H9 (cell line): ENCODE measurements around the gene MPZ. TPM values are rescaled to one million over a fixed set of nuclear protein-coding genes. Genes with fewer than 3 reads are reported as not detected.

Experiments used
- DNase-seq: peaks from one replicate; pipeline ENCODE4 v3.0.0-alpha.2; 2017
- H2AFZ ChIP-seq: one replicate; pipeline ENCODE4 v1.6.1; 2013; ENCODE audit warnings: mild to moderate bottlenecking, low read length, control low read depth, moderate library complexity
- H2AK5ac ChIP-seq: 2 replicates; pipeline ENCODE4 v1.6.1; 2013; ENCODE audit warnings: low read length, control low read depth, mixed read lengths; ENCODE audit not compliant: insufficient read length
- H2BK120ac ChIP-seq: one replicate; pipeline ENCODE4 v1.6.1; 2013; ENCODE audit warnings: low read depth, mild to moderate bottlenecking, low read length, control low read depth, inconsistent platforms; ENCODE audit not compliant: poor library complexity, severe bottlenecking
- H2BK12ac ChIP-seq: 2 replicates; pipeline ENCODE4 v1.6.1; 2013; ENCODE audit warnings: low read length, control low read depth, mixed read lengths, low read depth; ENCODE audit not compliant: insufficient read length
- H2BK15ac ChIP-seq: 2 replicates; pipeline ENCODE4 v1.6.1; 2013; ENCODE audit warnings: low read depth, low read length, control low read depth
- H2BK20ac ChIP-seq: one replicate; pipeline ENCODE4 v1.6.1; 2013; ENCODE audit warnings: low read depth, mild to moderate bottlenecking, low read length, control low read depth, inconsistent platforms; ENCODE audit not compliant: poor library complexity, severe bottlenecking
- H2BK5ac ChIP-seq: 2 replicates; pipeline ENCODE4 v1.6.1; 2013; ENCODE audit warnings: low read length, control low read depth, mixed read lengths; ENCODE audit not compliant: insufficient read length
- H3K14ac ChIP-seq: 2 replicates; pipeline ENCODE4 v1.6.1; 2013; ENCODE audit warnings: low read length, control low read depth; ENCODE audit not compliant: insufficient read depth
- H3K18ac ChIP-seq: 2 replicates; pipeline ENCODE4 v1.6.1; 2013; ENCODE audit warnings: low read depth, mild to moderate bottlenecking, mixed read lengths, low read length, control low read depth; ENCODE audit not compliant: insufficient read length
- H3K23ac ChIP-seq: 2 replicates; pipeline ENCODE4 v1.6.1; 2013; ENCODE audit warnings: low read length, control low read depth, mixed read lengths, low read depth; ENCODE audit not compliant: insufficient read length
- H3K23me2 ChIP-seq: 2 replicates; pipeline ENCODE4 v1.6.1; 2013; ENCODE audit warnings: low read depth, mild to moderate bottlenecking, mixed read lengths, low read length, control low read depth; ENCODE audit not compliant: insufficient read length, poor library complexity, severe bottlenecking
- H3K27ac ChIP-seq: 2 replicates; pipeline ENCODE4 v1.5.1; 2013; ENCODE audit warnings: low read length, control low read depth, mixed read lengths, low read depth; ENCODE audit not compliant: insufficient read length
- H3K27me3 ChIP-seq: 2 replicates; pipeline ENCODE4 v1.6.1; 2013; ENCODE audit warnings: low read length, control low read depth, inconsistent platforms; ENCODE audit not compliant: insufficient read depth
- H3K4ac ChIP-seq: 2 replicates; pipeline ENCODE4 v1.6.1; 2013; ENCODE audit warnings: low read depth, mild to moderate bottlenecking, control low read depth, inconsistent platforms, low read length, moderate library complexity
- H3K4me1 ChIP-seq: 2 replicates; pipeline ENCODE4 v1.6.1; 2013; ENCODE audit warnings: low read length, control low read depth, inconsistent platforms; ENCODE audit not compliant: insufficient read depth
- H3K4me2 ChIP-seq: 2 replicates; pipeline ENCODE4 v1.6.1; 2013; ENCODE audit warnings: low read length, control low read depth, mixed read lengths; ENCODE audit not compliant: insufficient read length, insufficient read depth
- H3K56ac ChIP-seq: 2 replicates; pipeline ENCODE4 v1.6.1; 2013; ENCODE audit warnings: low read depth, mild to moderate bottlenecking, mixed read lengths, low read length, control low read depth; ENCODE audit not compliant: insufficient read length
- H3K79me1 ChIP-seq: 2 replicates; pipeline ENCODE4 v1.6.1; 2013; ENCODE audit warnings: low read depth, mild to moderate bottlenecking, moderate library complexity, low read length, control low read depth, inconsistent platforms; ENCODE audit not compliant: insufficient read depth, poor library complexity, severe bottlenecking
- H3K79me2 ChIP-seq: 2 replicates; pipeline ENCODE4 v1.6.1; 2013; ENCODE audit warnings: low read length, control low read depth, inconsistent platforms; ENCODE audit not compliant: insufficient read depth
- H3K9ac ChIP-seq: 2 replicates; pipeline ENCODE4 v1.6.1; 2013; ENCODE audit warnings: low read length, control low read depth, mixed read lengths; ENCODE audit not compliant: insufficient read length; ENCODE audit errors: extremely low read depth
- H3K9me3 ChIP-seq: one replicate; pipeline ENCODE4 v1.6.1; 2013; ENCODE audit warnings: low read depth, low read length, inconsistent platforms; ENCODE audit not compliant: control insufficient read depth
- H3T11ph ChIP-seq: one replicate; pipeline ENCODE4 v1.6.1; 2013; ENCODE audit warnings: mild to moderate bottlenecking, low read length, control low read depth, inconsistent platforms
- H4K20me1 ChIP-seq: one replicate; pipeline ENCODE4 v1.6.1; 2013; ENCODE audit not compliant: control insufficient read depth, insufficient read length, insufficient read depth
- H4K5ac ChIP-seq: 2 replicates; pipeline ENCODE4 v1.6.1; 2013; ENCODE audit warnings: low read depth, mild to moderate bottlenecking, mixed read lengths, low read length, control low read depth; ENCODE audit not compliant: insufficient read length
- H4K8ac ChIP-seq: replicated peaks from 2 replicates; pipeline ENCODE4 v1.6.1; 2013; ENCODE audit warnings: low read length, control low read depth, mixed read lengths, low read depth; ENCODE audit not compliant: insufficient read length
- H4K91ac ChIP-seq: 2 replicates; pipeline ENCODE4 v1.6.1; 2013; ENCODE audit warnings: low read depth, mild to moderate bottlenecking, moderate library complexity, mixed read lengths, low read length, control low read depth; ENCODE audit not compliant: insufficient read length
- H3K27ac Mint-ChIP-seq, 3 experiments: 2 replicates in 2 of 3; 3 replicates in 1 of 3; pipeline ENCODE4 v1.8.0; 2020 to 2021; ENCODE audit warnings: mixed read lengths in 3 of 3, mild to moderate bottlenecking in 1 of 3, moderate library complexity in 1 of 3
- H3K27me3 Mint-ChIP-seq: 2 replicates; pipeline ENCODE4 v1.8.0; 2021; ENCODE audit warnings: low read depth, mild to moderate bottlenecking, moderate library complexity, mixed read lengths
- H3K36me3 Mint-ChIP-seq, 3 experiments: 2 replicates in 2 of 3; 3 replicates in 1 of 3; pipeline ENCODE4 v1.8.0; 2020 to 2021; ENCODE audit warnings: low read depth in 3 of 3, mixed read lengths in 3 of 3; ENCODE audit not compliant: insufficient read depth in 1 of 3
- H3K4me1 Mint-ChIP-seq, 2 experiments: 2 replicates each; pipeline ENCODE4 v1.8.0; 2020; ENCODE audit warnings: mixed read lengths in 2 of 2
- H3K4me3 Mint-ChIP-seq, 2 experiments: 2 replicates in 1 of 2; 3 replicates in 1 of 2; pipeline ENCODE4 v1.8.0; 2020 to 2021; ENCODE audit warnings: mild to moderate bottlenecking in 2 of 2, mixed read lengths in 2 of 2, moderate library complexity in 1 of 2
- H3K9me3 Mint-ChIP-seq, 2 experiments: 2 replicates in 1 of 2; 3 replicates in 1 of 2; pipeline ENCODE4 v1.8.0; 2020; ENCODE audit warnings: mild to moderate bottlenecking in 2 of 2, mixed read lengths in 2 of 2, moderate library complexity in 1 of 2
- WGBS: extraction: QIAGEN DNeasy Blood & Tissue Kit; methylation state at CpG from one replicate; pipeline ENCODE4 v1.1.7; 2013; ENCODE audit warnings: missing lambda C conversion rate, low lambda C conversion rate, mixed read lengths; ENCODE audit not compliant: insufficient read length; ENCODE audit errors: extremely low coverage; 5-methylcytosine and 5-hydroxymethylcytosine counted together
- total RNA-seq: library from RNA; stranded (reverse); gene quantifications from 2 replicates; pipeline ENCODE4 v1.2.1, GENCODE V29; 2021
- TF ChIP-seq, protein P1 (sequence below): fragments of 200-600 bp; sonication (generic); conservative IDR thresholded peaks from 3 replicates; pipeline ENCODE4 v1.8.0; 2021; ENCODE audit warnings: antibody characterized with exemption, mild to moderate bottlenecking

MPZ gene
- total RNA-seq, 1 experiment from 2014 or later = 2.7 TPM

DNA sequence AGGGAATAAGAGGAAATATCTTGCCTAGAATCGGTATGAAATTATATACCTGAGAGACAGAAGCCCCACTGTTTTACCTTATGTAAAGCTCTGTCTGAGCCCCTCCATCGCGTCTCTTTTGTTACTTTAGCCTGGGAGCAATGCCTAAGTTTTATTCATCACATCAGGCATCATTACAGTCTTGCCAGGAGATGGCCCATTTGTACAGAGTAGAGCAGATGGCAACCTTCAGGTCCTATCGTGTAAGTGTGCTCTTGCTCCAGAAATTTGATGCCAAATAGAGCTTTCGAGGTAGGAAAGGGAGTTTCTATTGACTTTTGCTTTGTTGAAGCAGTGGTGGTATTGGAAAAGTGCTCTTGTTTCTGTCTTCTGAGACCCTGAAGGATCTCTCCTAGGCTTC lies 33.1 kb upstream of the MPZ start:
- no peaks in the 10 kb centered on the region for H3K23me2 ChIP-seq
- no peak overlapping the region for H4K5ac ChIP-seq
- no peak overlapping the region for H2BK12ac ChIP-seq
- no peaks in the 10 kb centered on the region for H3K4me1 Mint-ChIP-seq
- no peak for DNase-seq
- H2BK5ac ChIP-seq = no peak overlapping the region
- no peaks in the 10 kb centered on the region for H3K79me2 ChIP-seq
- no peaks in the 10 kb centered on the region for H3K9me3 Mint-ChIP-seq
- no peaks in the 10 kb centered on the region for H3K79me1 ChIP-seq
- H3K27ac Mint-ChIP-seq = no peak overlapping the region
- no peaks in the 10 kb centered on the region for H4K20me1 ChIP-seq
- no CpG with 5 or more reads among the region's 5 CpGs for WGBS
- H3T11ph ChIP-seq = no peak overlapping the region
- no peak overlapping the region for H3K9ac ChIP-seq
- H4K8ac ChIP-seq = no peak overlapping the region
- no peak overlapping the region for H2AFZ ChIP-seq
- H4K91ac ChIP-seq = no peak overlapping the region
- H3K36me3 Mint-ChIP-seq = peaks cover 17 to 64% (median 57%) of the 10 kb centered on the region in 3 experiments; a peak in 6 of 7 replicates
- H3K18ac ChIP-seq = no peak overlapping the region
- no peak overlapping the region for H3K14ac ChIP-seq
- H3K9me3 ChIP-seq = no peaks in the 10 kb centered on the region
- H3K27me3 ChIP-seq = no peaks in the 10 kb centered on the region
- H2AK5ac ChIP-seq = no peak overlapping the region
- TF ChIP-seq, protein P1, sequence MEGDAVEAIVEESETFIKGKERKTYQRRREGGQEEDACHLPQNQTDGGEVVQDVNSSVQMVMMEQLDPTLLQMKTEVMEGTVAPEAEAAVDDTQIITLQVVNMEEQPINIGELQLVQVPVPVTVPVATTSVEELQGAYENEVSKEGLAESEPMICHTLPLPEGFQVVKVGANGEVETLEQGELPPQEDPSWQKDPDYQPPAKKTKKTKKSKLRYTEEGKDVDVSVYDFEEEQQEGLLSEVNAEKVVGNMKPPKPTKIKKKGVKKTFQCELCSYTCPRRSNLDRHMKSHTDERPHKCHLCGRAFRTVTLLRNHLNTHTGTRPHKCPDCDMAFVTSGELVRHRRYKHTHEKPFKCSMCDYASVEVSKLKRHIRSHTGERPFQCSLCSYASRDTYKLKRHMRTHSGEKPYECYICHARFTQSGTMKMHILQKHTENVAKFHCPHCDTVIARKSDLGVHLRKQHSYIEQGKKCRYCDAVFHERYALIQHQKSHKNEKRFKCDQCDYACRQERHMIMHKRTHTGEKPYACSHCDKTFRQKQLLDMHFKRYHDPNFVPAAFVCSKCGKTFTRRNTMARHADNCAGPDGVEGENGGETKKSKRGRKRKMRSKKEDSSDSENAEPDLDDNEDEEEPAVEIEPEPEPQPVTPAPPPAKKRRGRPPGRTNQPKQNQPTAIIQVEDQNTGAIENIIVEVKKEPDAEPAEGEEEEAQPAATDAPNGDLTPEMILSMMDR = no peak
- no peak overlapping the region for H3K4me2 ChIP-seq
- no peak overlapping the region for H3K23ac ChIP-seq
- H2BK15ac ChIP-seq = no peak overlapping the region
- H3K27ac ChIP-seq = no peak overlapping the region
- no peaks in the 10 kb centered on the region for H3K27me3 Mint-ChIP-seq
- no peak overlapping the region for H3K4me3 Mint-ChIP-seq
- H2BK20ac ChIP-seq = no peak overlapping the region
- no peak overlapping the region for H3K4ac ChIP-seq
- H2BK120ac ChIP-seq = no peak overlapping the region
- no peaks in the 10 kb centered on the region for H3K4me1 ChIP-seq
- H3K56ac ChIP-seq = no peak overlapping the region
